ENCODE data around the gene LTO1. TPM values are rescaled to one million over a fixed set of nuclear protein-coding genes. Genes with fewer than 3 reads are reported as not detected.
A peak's percentile ranks its signal among the peaks of the same experiment; 100 is the strongest.

Gene LTO1
- total RNA-seq, 1 experiment from 2014 or later, result 25.3 TPM

- Histone ChIP-seq H3K79me1 (ENCODE audit: insufficient read depth, low read depth, low read length, poor library complexity, severe bottlenecking) (no peaks in the 10 kb centered on the region), H2BK5ac (ENCODE audit: insufficient read length, low read length) (no peak overlapping the region), H3K27ac (ENCODE audit: insufficient read length, low read depth, low read length) (no peak overlapping the region), H2AK5ac (ENCODE audit: insufficient read length, low read length) (no peak overlapping the region), H3K4me2 (ENCODE audit: insufficient read depth, insufficient read length, low read length) (peak overlapping the region; percentile 34), H4K91ac (ENCODE audit: insufficient read length, low read depth, low read length) (no peak overlapping the region), H3K56ac (ENCODE audit: insufficient read length, low read depth, low read length) (no peak overlapping the region), H3K79me2 (ENCODE audit: insufficient read depth, low read length) (no peaks in the 10 kb centered on the region), H3K23me2 (ENCODE audit: insufficient read length, low read depth, low read length, poor library complexity, severe bottlenecking) (no peaks in the 10 kb centered on the region), H2BK20ac (ENCODE audit: low read depth, low read length, poor library complexity, severe bottlenecking) (no peak overlapping the region), H2AFZ (ENCODE audit: low read length) (no peak overlapping the region), H3K23ac (ENCODE audit: insufficient read length, low read depth, low read length) (no peak overlapping the region), H2BK120ac (ENCODE audit: low read depth, low read length, poor library complexity, severe bottlenecking) (no peak overlapping the region), H3T11ph (ENCODE audit: low read length) (no peak overlapping the region), H3K27me3 (ENCODE audit: insufficient read depth, low read length) (no peaks in the 10 kb centered on the region), H4K20me1 (ENCODE audit: control insufficient read depth, insufficient read depth, insufficient read length) (peaks cover 2% of the 10 kb centered on the region), H3K18ac (ENCODE audit: insufficient read length, low read depth, low read length) (no peak overlapping the region), H3K14ac (ENCODE audit: insufficient read depth, low read length) (no peak overlapping the region), H3K9me3 (ENCODE audit: control insufficient read depth, low read depth, low read length) (no peaks in the 10 kb centered on the region), H2BK15ac (ENCODE audit: low read depth, low read length) (no peak overlapping the region), H3K9ac (ENCODE audit: extremely low read depth, insufficient read length, low read length) (no peak overlapping the region), H4K5ac (ENCODE audit: insufficient read length, low read depth, low read length) (no peak overlapping the region), H2BK12ac (ENCODE audit: insufficient read length, low read depth, low read length) (no peak overlapping the region), H3K4me1 (ENCODE audit: insufficient read depth, low read length) (no peaks in the 10 kb centered on the region), H4K8ac (replicated peaks; ENCODE audit: insufficient read length, low read depth, low read length) (no peak overlapping the region), H3K4ac (ENCODE audit: low read depth, low read length) (no peak overlapping the region)
- Mint-ChIP-seq H3K9me3 (peaks cover 0 to 2% of the 10 kb centered on the region in 2 experiments; a peak in 3 of 5 replicates), H3K27me3 (ENCODE audit: low read depth) (peaks cover 22% of the 10 kb centered on the region), H3K4me3 (peak overlapping the region in 1 of 2 experiments; percentile 66; a peak in 2 of 5 replicates), H3K36me3 (ENCODE audit: insufficient read depth in 1 of 3, low read depth in 3 of 3) (no peaks in the 10 kb centered on the region; a peak in 1 of 7 replicates), H3K27ac (no peak overlapping the region), H3K4me1 (peaks cover 0 to 6% of the 10 kb centered on the region in 2 experiments; a peak in 2 of 4 replicates)
- WGBS (ENCODE audit: extremely low coverage, insufficient read length, low lambda C conversion rate), result no CpG with 5 or more reads among the region's 8 CpGs
- no peak for TF ChIP-seq CTCF (conservative IDR thresholded peaks at IDR 0.05)
- no peak for DNase-seq
These were observed 10.2 kb upstream of the LTO1 start for GRCh38 chr11:69685348-69685747.
